ENCODE measurements around the gene SLC7A9.

DNA sequence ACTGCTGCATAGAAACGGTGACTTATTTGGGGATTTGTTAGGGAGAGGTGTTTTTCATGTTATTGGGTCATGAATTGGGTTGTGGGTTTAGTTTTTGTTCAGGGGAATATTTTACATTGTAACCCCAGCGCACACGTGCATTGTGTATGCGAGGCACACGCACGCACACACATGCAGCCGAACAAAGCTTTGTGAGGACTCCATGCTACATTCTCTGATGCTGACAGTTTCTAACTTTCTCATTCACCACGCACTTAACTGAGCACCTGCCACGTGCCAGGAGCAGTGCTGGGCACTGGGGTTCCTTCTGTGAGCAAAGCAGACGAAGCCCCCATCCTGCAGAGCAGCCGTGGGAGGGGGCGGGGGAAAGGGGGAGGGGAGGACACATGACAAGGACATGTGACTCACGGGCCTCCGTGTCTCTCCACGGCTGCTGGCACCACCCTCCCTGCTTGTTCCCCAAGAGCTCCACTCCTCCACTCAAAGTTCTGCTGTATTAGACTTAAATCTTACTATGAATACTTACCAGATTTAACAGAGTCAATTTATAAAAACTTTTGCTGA is 55.6 kb downstream of the SLC7A9 start:
- TF ChIP-seq EP300 (IDR thresholded peaks at IDR 0.05) (no peak), POLR2A (IDR thresholded peaks at IDR 0.05) (no peak)
- TF ChIP-seq, protein P1, sequence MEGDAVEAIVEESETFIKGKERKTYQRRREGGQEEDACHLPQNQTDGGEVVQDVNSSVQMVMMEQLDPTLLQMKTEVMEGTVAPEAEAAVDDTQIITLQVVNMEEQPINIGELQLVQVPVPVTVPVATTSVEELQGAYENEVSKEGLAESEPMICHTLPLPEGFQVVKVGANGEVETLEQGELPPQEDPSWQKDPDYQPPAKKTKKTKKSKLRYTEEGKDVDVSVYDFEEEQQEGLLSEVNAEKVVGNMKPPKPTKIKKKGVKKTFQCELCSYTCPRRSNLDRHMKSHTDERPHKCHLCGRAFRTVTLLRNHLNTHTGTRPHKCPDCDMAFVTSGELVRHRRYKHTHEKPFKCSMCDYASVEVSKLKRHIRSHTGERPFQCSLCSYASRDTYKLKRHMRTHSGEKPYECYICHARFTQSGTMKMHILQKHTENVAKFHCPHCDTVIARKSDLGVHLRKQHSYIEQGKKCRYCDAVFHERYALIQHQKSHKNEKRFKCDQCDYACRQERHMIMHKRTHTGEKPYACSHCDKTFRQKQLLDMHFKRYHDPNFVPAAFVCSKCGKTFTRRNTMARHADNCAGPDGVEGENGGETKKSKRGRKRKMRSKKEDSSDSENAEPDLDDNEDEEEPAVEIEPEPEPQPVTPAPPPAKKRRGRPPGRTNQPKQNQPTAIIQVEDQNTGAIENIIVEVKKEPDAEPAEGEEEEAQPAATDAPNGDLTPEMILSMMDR (IDR thresholded peaks at IDR 0.05): no peak

All from sigmoid colon (tissue), 4 donors.